ENCODE results near the gene SLC35F4.

Gene SLC35F4

DNA sequence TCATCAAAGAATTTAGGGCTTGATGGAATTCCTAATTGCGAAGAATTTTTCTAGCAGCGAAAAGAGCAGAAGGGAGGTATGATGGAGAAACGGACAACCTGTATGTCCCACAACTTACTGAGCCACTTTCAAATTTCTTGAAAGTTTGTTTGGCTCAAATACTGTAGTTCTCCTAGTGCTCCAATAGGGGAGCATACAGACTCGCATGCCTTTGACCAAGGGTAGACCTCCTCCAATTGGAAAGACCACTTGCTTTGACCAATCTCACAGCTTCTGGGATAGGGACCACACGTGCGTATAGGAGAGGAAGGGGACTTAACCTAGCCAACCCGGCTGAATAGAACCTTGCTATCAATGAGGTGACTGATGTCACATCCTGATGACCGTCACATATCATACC is 28.6 kb downstream of the SLC35F4 start:
- no peak overlapping the region for H3K4me3 ChIP-seq (ENCODE audit: low read length)
- TF ChIP-seq CTCF (conservative IDR thresholded peaks at IDR 0.05; ENCODE audit: low read length): no peak
- DNase-seq (ENCODE audit: low read depth): no peak

GRCh38 chr14:57835766-57836165 is 30.1 kb downstream of the SLC35F4 start:
- no peak for TF ChIP-seq CTCF (conservative IDR thresholded peaks at IDR 0.05; ENCODE audit: low read length)
- no peak overlapping the region for H3K4me3 ChIP-seq (ENCODE audit: low read length)
- DNase-seq (ENCODE audit: low read depth): no peak

DNA sequence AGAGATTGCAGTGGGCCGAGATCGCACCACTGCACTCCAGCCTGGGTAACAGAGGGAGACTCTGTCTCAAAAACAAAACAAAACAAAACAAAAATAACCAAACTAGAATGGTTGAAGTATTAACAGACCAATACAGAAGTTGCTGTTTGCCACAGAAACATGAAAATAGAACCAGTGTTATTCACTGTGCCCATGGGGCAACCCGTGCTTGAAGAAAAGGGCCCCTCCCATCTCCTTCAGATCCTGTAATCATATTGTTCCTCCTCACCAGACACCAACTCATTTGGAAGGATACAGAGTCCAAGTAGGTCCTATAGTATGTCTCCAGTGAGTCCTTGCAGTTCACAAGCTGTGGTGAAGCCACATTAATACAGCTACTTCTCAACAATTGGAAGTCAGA is 30.9 kb downstream of the SLC35F4 start:
- no peak overlapping the region for H3K4me3 ChIP-seq (ENCODE audit: low read length)
- TF ChIP-seq CTCF (conservative IDR thresholded peaks at IDR 0.05; ENCODE audit: low read length): no peak
- no peak for DNase-seq (ENCODE audit: low read depth)

DNA sequence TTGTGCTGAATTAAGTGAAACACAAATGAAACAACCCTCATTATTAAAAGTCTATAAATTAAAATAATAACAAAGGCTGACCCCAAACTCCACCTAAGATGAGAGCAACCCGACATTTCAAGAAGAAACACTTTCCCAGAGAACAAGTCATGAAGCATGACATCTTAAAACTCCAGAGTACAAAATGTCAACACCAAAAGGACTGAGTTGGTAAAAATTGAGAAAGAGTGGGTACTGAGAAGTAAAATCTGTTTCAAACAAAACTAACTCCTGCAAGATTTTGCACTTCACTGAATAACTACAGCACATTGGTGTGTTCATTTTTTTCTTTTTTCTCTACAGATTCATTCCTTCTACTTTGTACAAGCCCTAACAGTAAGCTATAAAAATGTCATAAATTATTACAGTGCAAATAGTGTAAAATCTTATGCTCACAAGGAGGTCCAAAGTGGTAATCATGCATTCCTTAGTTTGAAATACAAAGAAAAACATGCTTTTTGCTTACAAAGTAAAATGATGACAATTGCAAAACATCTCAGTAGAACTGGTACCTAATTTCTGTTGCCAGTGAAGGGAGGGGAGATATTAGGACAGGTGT is 31.8 kb downstream of the SLC35F4 start:
- no peak for DNase-seq (ENCODE audit: low read depth)
- H3K4me3 ChIP-seq (ENCODE audit: low read length): no peak overlapping the region
- no peak for TF ChIP-seq CTCF (conservative IDR thresholded peaks at IDR 0.05; ENCODE audit: low read length)

GRCh38 chr14:57833323-57833722 is 32.6 kb downstream of the SLC35F4 start:
- no peak overlapping the region for H3K4me3 ChIP-seq (ENCODE audit: low read length)
- peak; percentile 92 for DNase-seq (ENCODE audit: low read depth)
- no peak for TF ChIP-seq CTCF (conservative IDR thresholded peaks at IDR 0.05; ENCODE audit: low read length)

- TF ChIP-seq CTCF (conservative IDR thresholded peaks at IDR 0.05; ENCODE audit: low read length): no peak
- no peak for DNase-seq (ENCODE audit: low read depth)
- H3K4me3 ChIP-seq (ENCODE audit: low read length): no peak overlapping the region
Measured at GRCh38 chr14:57831981-57832380, 33.9 kb downstream of the SLC35F4 start.

DNA sequence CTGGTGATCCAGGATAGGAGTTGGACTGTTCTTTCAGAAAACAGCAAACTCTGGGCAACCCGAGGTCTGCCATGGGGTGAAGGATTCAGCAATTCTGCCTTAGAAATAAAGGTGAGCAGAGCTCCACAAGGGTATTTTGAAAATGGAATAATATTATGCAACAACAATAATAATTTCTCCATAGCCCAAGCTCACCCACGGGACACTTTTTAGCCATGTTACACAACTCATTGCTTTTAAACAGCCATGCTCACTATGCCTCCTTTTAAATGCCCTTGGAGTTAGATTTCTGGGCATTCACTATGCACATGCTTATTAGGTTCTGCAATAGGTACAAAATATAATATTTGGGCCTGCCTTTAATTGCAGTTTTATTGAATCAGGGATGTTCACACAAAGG is 37.2 kb downstream of the SLC35F4 start:
- H3K4me3 ChIP-seq (ENCODE audit: low read length): no peak overlapping the region
- no peak for DNase-seq (ENCODE audit: low read depth)
- no peak for TF ChIP-seq CTCF (conservative IDR thresholded peaks at IDR 0.05; ENCODE audit: low read length)
